ENCODE data around the gene NOL9. TPM values are rescaled to one million over a fixed set of nuclear protein-coding genes. Genes with fewer than 3 reads are reported as not detected.

NOL9 gene
- total and polyA plus RNA-seq, 2 of the 13 experiments (the other 11 are each of a cell fraction or from before 2014, with no cell fraction given), result 18.0 to 24.7 TPM

- TF ChIP-seq NR2F2 (IDR thresholded peaks at IDR 0.05; ENCODE audit: borderline replicate concordance, low read depth) (no peak), ATF1 (CRISPR knock-in tag; IDR thresholded peaks at IDR 0.05) (no peak), ZNF790 (CRISPR knock-in tag; IDR thresholded peaks at IDR 0.05; ENCODE audit: borderline replicate concordance) (no peak), MTA1 (CRISPR knock-in tag; IDR thresholded peaks at IDR 0.05; ENCODE audit: borderline replicate concordance) (no peak), ZBTB7B (CRISPR knock-in tag; IDR thresholded peaks at IDR 0.05) (0 out of 2 replicates have a peak, but pooled peaks have one; percentile 28), ZNF580 (CRISPR knock-in tag; IDR thresholded peaks at IDR 0.05; ENCODE audit: borderline replicate concordance, low read depth) (peak; percentile 42; the same call in 1 of the 2 replicates), GPBP1L1 (CRISPR knock-in tag; IDR thresholded peaks at IDR 0.05) (no peak), RFX3 (CRISPR knock-in tag; IDR thresholded peaks at IDR 0.05) (no peak), NR0B2 (CRISPR knock-in tag; IDR thresholded peaks at IDR 0.05) (no peak), ZSCAN30 (CRISPR knock-in tag; IDR thresholded peaks at IDR 0.05) (no peak), ASH2L (IDR thresholded peaks at IDR 0.05; ENCODE audit: insufficient read length, low read depth, low read length) (no peak), ZNF709 (CRISPR knock-in tag; IDR thresholded peaks at IDR 0.05) (no peak), KAT8 (CRISPR knock-in tag; IDR thresholded peaks at IDR 0.05) (no peak), KDM5A (IDR thresholded peaks at IDR 0.05; ENCODE audit: borderline replicate concordance, low read length) (no peak), ZNF235 (CRISPR knock-in tag; IDR thresholded peaks at IDR 0.05; ENCODE audit: borderline replicate concordance) (no peak), EHMT2 (IDR thresholded peaks at IDR 0.05; ENCODE audit: borderline replicate concordance, low read depth, low read length) (no peak), ZNF142 (CRISPR knock-in tag; IDR thresholded peaks at IDR 0.05) (no peak), ZFP36L2 (CRISPR knock-in tag; IDR thresholded peaks at IDR 0.05) (no peak), TAF1 (CRISPR knock-in tag; IDR thresholded peaks at IDR 0.05) (no peak), ETV6 (CRISPR knock-in tag; conservative IDR thresholded peaks at IDR 0.05) (no peak)
These were observed 67.8 kb downstream of the NOL9 start (continued) for GRCh38 chr1:6486433-6487011.
